ENCODE results near the gene LPCAT1.

DNA sequence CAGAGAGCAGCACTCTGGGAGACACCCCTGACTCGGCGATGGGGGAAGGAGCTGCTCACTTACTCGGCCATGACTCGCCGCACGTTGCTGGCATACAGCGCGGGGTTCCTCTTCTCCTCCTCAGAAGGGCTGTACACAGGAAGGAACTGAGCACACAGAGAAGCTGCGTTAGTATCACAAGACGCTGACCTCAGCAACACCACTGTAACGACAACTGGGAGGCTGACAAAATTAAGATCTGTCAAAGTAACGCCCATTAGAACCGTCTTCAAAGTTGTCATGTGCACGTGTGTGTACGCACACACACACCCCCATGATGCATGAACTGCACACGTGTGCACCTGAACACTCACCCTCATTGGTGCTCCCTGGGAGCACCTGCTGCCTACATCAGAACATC, 46.4 kb downstream of the LPCAT1 start:
- TF ChIP-seq CTCF (IDR thresholded peaks at IDR 0.05; ENCODE audit: insufficient read depth, low read depth, low read length) (no peak), EZH2 (IDR thresholded peaks at IDR 0.05; ENCODE audit: insufficient read depth, low read length) (no peak)
